T-helper 17 cell (primary cell): ENCODE measurements around the gene POLR3B. TPM values are rescaled to one million over a fixed set of nuclear protein-coding genes. Genes with fewer than 3 reads are reported as not detected.

Source experiments
- ATAC-seq: fragments of 150-1000 bp; cut with Tn5 transposase; 2 replicates; pipeline ENCODE4 v1.10.0; 2021; ENCODE audit warnings: mild to moderate bottlenecking, moderate library complexity
- DNase-seq, 3 donors: peaks; one replicate each; pipeline versions ENCODE4 v3.0.0 to v3.0.0-alpha.2; 2020 to 2021
- H3K9me3 ChIP-seq: one replicate; pipeline ENCODE4 v1.7.0; 2013; ENCODE audit warnings: low read length, mild to moderate bottlenecking; ENCODE audit not compliant: control insufficient read depth, poor library complexity, severe bottlenecking
- H3K27ac Mint-ChIP-seq: one replicate; pipeline ENCODE4 v1.8.0; 2022; ENCODE audit warnings: mild to moderate bottlenecking, moderate library complexity, mixed read lengths
- H3K27me3 Mint-ChIP-seq: one replicate; pipeline ENCODE4 v1.8.0; 2022; ENCODE audit warnings: mixed read lengths
- H3K36me3 Mint-ChIP-seq: one replicate; pipeline ENCODE4 v1.8.0; 2022; ENCODE audit warnings: low read depth, mixed read lengths
- H3K4me1 Mint-ChIP-seq: one replicate; pipeline ENCODE4 v1.8.0; 2022; ENCODE audit warnings: mild to moderate bottlenecking, mixed read lengths
- H3K4me3 Mint-ChIP-seq: one replicate; pipeline ENCODE4 v1.8.0; 2022; ENCODE audit warnings: mild to moderate bottlenecking, moderate library complexity, mixed read lengths
- total RNA-seq, 4 donors: library from RNA in 2 of 4; stranded (reverse) in 2 of 4; gene quantifications; one replicate each; pipeline ENCODE4 v1.2.3 and lab custom pipeline; 2022 to 2026

Gene POLR3B
- total RNA-seq, 2 donors from 2014 or later: 4.0 to 9.2 TPM

DNA sequence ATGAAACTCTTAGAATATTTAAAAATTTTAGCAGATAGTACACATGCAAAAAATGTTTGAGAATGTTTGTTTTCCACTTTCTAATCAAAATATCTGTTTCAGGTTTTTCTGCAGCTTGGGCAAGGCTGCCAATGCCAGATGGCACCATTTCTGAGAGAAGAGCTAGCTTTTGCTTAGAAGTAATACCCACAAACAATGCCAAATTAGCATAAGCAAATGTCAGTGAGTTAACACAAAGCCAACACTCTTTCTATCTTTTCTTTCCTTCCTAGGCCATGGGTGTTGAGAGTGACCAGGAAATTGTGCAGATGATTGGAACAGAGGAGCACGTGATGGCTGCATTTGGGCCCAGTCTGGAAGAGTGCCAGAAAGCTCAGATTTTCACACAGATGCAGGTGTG lies 35.2 kb downstream of the POLR3B start:
- no peak overlapping the region for H3K27ac Mint-ChIP-seq
- peaks cover 2% of the 10 kb centered on the region for H3K4me1 Mint-ChIP-seq
- H3K9me3 ChIP-seq: no peaks in the 10 kb centered on the region
- peaks cover 9% of the 10 kb centered on the region for H3K36me3 Mint-ChIP-seq
- no peaks in the 10 kb centered on the region for H3K27me3 Mint-ChIP-seq
- DNase-seq: no peak
- H3K4me3 Mint-ChIP-seq: no peak overlapping the region
- no peak for ATAC-seq

DNA sequence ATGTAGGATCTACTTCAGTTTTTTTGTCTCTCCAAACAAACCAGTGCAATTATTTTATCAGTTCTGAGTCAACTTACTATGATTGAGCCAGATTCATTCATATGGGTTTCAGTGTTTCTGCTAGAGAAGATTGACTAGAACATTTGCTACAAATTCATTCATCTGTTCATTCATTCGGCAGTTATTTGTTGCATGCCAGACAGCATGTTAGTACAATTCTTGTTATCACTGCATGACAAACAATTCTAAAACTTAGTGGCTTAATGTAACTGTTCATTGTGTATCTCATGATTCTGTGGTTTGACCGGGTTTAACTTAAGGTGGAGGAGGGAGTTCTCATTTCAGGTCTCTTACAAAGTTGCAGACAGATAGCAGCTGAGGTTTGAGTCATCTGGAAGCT lies 52.3 kb downstream of the POLR3B start:
- no peak overlapping the region for H3K27ac Mint-ChIP-seq
- H3K4me1 Mint-ChIP-seq: peaks cover 2% of the 10 kb centered on the region
- ATAC-seq (no peak), DNase-seq (no peak)
- H3K27me3 Mint-ChIP-seq: no peaks in the 10 kb centered on the region
- H3K9me3 ChIP-seq: no peaks in the 10 kb centered on the region
- H3K36me3 Mint-ChIP-seq: peaks cover 5% of the 10 kb centered on the region
- H3K4me3 Mint-ChIP-seq: no peak overlapping the region

DNA sequence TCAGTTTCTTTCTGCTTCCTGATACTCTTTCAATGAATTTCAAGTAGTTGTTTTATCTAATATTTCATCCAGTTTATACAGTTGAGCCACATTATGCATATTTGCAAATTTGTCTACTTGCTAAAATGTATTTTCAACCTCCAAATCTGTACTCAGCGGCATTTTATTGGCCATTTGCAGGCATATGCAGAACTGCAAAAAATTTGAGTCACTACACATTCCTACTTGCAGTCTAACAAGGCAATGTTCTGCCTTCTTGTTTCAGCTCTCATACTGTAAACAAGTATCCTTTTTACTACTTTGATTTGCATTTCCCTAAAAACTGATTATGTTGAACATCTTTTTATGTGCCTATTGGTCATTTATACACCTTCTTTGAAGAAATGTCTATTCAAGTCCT lies 55.0 kb downstream of the POLR3B start:
- no peak overlapping the region for H3K4me3 Mint-ChIP-seq
- ATAC-seq: no peak

DNA sequence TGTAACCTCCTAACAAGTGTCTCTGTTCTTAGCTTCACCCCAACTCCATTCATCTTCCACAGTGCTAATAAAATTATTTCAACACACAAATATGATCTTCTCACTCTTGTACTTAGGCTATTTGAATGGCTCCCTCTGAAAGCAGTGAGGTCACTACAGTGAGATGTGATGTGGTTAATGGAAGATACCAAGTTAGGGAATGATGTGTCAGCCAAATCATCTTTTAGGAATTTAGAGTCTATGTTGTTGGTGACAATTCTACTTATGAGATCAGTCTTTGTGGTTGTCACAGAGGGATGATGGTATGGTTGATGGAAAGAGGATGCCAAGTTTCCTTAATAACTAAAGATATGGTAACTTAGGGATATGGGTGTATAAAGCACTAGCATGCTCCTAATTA lies 57.6 kb downstream of the POLR3B start:
- no peaks in the 10 kb centered on the region for H3K27me3 Mint-ChIP-seq
- no peaks in the 10 kb centered on the region for H3K4me1 Mint-ChIP-seq
- peaks cover 15% of the 10 kb centered on the region for H3K36me3 Mint-ChIP-seq
- DNase-seq (no peak), ATAC-seq (no peak)
- H3K9me3 ChIP-seq: no peaks in the 10 kb centered on the region
- H3K4me3 Mint-ChIP-seq: no peak overlapping the region
- no peak overlapping the region for H3K27ac Mint-ChIP-seq

More for the DNA sequence above, 55.0 kb downstream of the POLR3B start:
- no peaks in the 10 kb centered on the region for H3K9me3 ChIP-seq
- DNase-seq: no peak
- H3K4me1 Mint-ChIP-seq: no peaks in the 10 kb centered on the region
- no peaks in the 10 kb centered on the region for H3K27me3 Mint-ChIP-seq
- peaks cover 18% of the 10 kb centered on the region for H3K36me3 Mint-ChIP-seq
- no peak overlapping the region for H3K27ac Mint-ChIP-seq

DNA sequence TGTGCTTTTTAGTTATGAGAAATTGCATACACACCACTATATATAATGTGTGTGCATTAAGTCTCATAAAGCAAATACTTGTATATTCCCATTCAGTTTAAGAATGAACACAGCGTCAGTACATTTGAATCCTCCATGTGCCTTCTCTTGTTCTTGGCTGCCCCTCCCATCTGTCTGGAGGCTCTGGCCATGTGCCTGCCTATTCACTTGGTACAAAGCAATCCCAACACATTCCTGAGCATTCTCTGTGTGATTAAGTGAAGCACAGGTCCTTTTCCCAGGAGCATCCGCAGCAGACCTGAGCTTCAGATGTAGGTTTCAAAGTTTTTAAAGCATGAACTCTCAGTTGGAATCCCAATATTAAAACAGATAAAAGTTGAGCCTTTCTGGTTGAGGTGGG lies 58.7 kb downstream of the POLR3B start:
- Mint-ChIP-seq H3K27ac (no peak overlapping the region), H3K36me3 (peaks cover 17% of the 10 kb centered on the region), H3K4me1 (no peaks in the 10 kb centered on the region), H3K4me3 (no peak overlapping the region), H3K27me3 (no peaks in the 10 kb centered on the region)
- no peak for ATAC-seq
- no peak for DNase-seq
- H3K9me3 ChIP-seq: no peaks in the 10 kb centered on the region

DNA sequence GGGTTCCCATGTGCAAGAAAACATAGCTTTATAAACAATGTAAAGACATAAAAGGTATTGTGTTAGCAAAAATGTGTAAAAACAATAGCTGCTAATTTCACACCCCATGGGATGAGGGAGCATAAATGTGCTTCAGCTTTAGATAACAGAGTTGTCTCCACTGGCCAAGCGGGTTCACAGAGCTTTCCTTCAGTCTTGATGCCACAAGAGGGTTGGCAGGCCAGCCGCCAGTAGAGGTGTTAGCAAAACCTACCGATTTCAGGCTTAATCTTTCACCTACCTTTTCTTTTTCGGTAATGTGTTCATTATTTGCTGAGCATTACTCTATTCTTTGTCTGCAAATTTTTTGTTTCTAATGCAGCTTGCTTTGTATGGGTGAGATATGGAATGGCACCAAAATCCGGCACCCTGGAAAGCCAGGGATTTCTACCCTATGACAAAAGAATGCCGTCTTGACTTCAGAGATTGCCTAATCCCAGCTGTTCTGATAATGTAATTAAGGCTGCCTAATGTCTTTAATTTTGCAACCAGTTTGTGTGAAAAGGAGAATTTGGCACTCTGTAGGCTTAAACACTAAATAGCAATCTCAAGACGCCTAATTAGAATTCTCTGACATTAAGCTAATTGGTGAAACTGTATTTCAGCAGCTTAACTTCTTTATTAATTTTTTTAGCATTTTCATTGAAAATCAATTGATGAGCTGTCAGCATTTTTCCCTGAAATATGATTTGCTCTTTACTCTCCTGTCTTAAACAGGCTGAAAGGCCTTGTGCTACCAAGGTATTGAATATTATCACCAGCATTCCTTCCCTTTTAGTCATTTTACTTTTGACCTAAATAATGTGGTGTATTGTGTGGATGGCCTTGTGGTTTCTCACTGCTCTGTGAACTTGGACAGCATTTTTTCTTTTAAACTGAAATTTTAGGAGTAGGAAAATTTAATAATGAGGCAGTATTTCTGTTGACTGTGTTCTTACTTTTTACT lies 60.7 kb downstream of the POLR3B start:
- DNase-seq: no peak
- no peaks in the 10 kb centered on the region for H3K9me3 ChIP-seq
- Mint-ChIP-seq H3K4me1 (no peaks in the 10 kb centered on the region), H3K4me3 (no peak overlapping the region), H3K27ac (no peak overlapping the region), H3K36me3 (peaks cover 17% of the 10 kb centered on the region), H3K27me3 (no peaks in the 10 kb centered on the region)
- no peak for ATAC-seq

DNA sequence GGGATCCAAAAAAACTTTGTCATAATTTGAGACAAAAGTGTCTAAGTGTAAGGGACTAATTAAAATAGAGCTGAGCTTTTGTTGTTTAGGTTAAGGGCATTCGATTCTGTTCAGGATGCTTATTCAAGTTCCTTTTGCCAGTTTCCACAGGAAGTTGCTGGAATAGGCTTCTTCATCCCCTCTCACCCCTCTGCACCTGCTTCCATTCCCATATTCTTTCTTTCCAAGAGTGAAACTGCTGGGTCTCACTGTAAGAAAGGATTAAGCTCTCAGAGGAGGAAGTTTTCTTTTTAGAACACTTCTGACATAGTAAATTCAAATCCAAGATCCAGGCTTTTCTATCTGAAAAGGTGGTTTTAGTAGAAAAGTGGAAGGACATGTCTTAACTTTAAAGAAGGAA lies 61.4 kb downstream of the POLR3B start:
- Mint-ChIP-seq H3K36me3 (peaks cover 17% of the 10 kb centered on the region), H3K4me1 (no peaks in the 10 kb centered on the region), H3K4me3 (no peak overlapping the region), H3K27ac (no peak overlapping the region), H3K27me3 (no peaks in the 10 kb centered on the region)
- ATAC-seq (no peak), DNase-seq (no peak)
- H3K9me3 ChIP-seq: no peaks in the 10 kb centered on the region

DNA sequence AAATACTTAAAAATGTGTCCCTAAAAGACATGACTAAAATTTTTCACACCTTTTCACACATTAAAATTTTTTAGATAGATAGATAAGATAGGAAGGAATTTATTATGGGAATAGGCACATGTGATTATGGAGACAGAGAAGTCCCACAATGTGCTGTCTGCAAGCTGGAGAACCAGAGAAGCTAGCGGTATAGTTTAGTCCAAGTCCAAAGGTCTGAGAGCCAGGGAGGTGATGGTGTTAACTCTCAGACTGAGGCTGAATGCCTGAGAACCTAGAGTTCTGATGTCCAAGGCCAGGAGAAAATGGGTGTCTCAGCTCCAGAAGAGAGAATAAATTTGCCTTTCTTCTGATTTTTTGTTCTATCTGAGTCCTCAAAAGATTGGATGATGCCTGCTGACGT lies 65.7 kb downstream of the POLR3B start:
- no peaks in the 10 kb centered on the region for H3K4me1 Mint-ChIP-seq
- H3K27me3 Mint-ChIP-seq: no peaks in the 10 kb centered on the region
- H3K27ac Mint-ChIP-seq: no peak overlapping the region
- H3K4me3 Mint-ChIP-seq: no peak overlapping the region
- H3K36me3 Mint-ChIP-seq: peaks cover 3% of the 10 kb centered on the region
- ATAC-seq (no peak), DNase-seq (no peak)
- H3K9me3 ChIP-seq: no peaks in the 10 kb centered on the region

DNA sequence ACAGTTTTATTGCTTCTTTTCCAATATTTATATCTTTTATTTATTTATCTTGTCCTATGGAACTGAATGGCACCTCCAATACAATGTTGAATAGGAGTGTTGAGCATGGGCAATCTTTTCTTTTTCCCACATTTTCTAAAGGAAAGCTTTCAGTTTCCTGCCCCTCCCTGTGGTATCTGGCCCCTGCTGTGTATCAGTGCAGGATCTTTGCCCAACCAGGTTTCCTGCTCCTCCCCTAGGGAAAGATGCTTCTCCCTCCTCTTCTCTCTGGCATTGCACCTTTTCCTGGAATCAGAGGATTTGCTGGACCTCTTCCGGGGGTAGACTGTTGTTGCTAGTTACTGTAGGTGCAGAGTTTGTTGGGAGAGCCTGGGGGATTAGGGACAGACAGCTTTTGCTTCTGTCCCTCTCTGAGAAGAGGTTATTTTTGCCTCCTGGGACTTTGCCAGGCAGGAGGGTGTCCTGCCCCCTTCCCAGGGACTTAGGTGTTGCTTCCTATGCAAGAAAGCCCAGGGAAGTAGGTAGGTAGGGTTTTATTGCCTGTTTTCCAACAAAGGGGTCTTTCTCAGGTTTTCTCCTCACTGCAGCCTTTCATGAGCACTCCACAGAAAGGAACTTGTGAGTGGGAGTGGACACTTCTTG lies 67.6 kb downstream of the POLR3B start:
- Mint-ChIP-seq H3K27me3 (no peaks in the 10 kb centered on the region), H3K4me3 (no peak overlapping the region), H3K27ac (no peak overlapping the region), H3K4me1 (no peaks in the 10 kb centered on the region), H3K36me3 (peaks cover 2% of the 10 kb centered on the region)
- H3K9me3 ChIP-seq: no peaks in the 10 kb centered on the region
- DNase-seq (no peak), ATAC-seq (no peak)

DNA sequence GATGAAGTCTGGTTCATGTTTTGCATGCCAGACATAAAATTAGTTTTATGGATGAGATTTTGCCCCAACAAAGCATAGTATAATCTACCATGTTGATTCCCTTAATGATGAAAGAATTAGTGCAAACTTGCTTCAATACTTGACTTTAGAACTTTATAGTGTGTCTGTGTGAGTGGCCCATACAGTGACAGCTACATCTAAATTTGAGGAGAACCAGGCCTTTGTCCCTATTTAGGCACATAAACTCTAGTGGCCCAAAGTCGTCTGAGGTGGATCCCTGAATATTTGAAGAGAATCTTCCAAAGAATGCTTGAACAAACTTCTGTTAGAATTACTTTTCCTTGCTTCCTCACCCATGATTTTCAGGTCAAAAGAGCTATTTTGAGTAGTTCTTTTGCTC lies 70.4 kb downstream of the POLR3B start:
- DNase-seq (no peak), ATAC-seq (no peak)
- no peak overlapping the region for H3K4me3 Mint-ChIP-seq
- H3K9me3 ChIP-seq: no peaks in the 10 kb centered on the region
- no peaks in the 10 kb centered on the region for H3K4me1 Mint-ChIP-seq
- no peak overlapping the region for H3K27ac Mint-ChIP-seq
- no peaks in the 10 kb centered on the region for H3K27me3 Mint-ChIP-seq
- H3K36me3 Mint-ChIP-seq: peaks cover 2% of the 10 kb centered on the region

DNA sequence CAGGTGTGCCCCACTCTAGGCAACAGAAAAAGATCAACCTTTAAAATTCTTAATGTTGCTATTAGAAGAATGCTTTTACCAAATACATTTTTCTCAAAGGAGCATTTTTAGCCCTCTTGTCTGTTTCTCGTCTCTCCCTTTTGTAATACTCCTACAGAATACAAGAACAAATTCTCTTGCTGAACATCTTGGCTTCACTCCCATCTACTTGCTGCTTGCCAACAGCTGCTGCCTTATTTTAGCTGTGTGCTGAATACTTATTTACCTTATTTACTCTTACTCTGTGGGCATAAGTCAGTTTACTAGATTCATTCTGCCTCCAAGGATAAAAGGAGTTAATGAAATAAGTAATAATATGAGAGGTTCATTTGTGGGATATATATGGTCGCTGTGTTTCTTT lies 70.8 kb downstream of the POLR3B start:
- no peak overlapping the region for H3K27ac Mint-ChIP-seq
- ATAC-seq (no peak), DNase-seq (no peak)
- H3K9me3 ChIP-seq: no peaks in the 10 kb centered on the region
- no peak overlapping the region for H3K4me3 Mint-ChIP-seq
- no peaks in the 10 kb centered on the region for H3K27me3 Mint-ChIP-seq
- H3K36me3 Mint-ChIP-seq: peaks cover 3% of the 10 kb centered on the region
- no peaks in the 10 kb centered on the region for H3K4me1 Mint-ChIP-seq

DNA sequence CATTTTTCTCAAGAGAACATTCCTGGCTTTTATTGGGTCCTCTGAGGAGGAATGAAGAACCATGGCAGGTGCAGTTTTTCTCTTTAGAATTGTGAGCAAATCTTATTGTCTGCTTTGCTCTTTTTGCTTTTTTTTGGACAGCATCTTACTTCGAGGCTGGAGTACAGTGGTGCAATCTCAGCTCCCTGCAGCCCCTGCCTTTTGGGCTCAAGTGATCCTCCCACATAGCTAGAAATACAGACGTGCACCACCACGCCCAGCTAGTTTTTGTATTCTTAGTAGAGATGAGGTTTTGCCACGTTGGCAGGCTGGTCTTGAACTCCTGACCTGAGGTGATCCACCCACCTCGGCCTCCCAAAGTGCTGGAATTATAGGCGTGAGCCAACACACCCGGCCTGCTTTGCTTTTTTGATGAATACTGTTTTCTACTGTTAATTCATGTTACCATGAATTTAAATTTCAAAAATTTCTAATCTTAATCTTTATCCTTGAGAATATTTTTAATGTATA lies 71.5 kb downstream of the POLR3B start:
- H3K9me3 ChIP-seq: no peaks in the 10 kb centered on the region
- no peak for DNase-seq
- ATAC-seq: no peak
- H3K4me1 Mint-ChIP-seq: no peaks in the 10 kb centered on the region
- no peak overlapping the region for H3K4me3 Mint-ChIP-seq
- H3K27ac Mint-ChIP-seq: no peak overlapping the region
- peaks cover 4% of the 10 kb centered on the region for H3K36me3 Mint-ChIP-seq
- H3K27me3 Mint-ChIP-seq: no peaks in the 10 kb centered on the region

DNA sequence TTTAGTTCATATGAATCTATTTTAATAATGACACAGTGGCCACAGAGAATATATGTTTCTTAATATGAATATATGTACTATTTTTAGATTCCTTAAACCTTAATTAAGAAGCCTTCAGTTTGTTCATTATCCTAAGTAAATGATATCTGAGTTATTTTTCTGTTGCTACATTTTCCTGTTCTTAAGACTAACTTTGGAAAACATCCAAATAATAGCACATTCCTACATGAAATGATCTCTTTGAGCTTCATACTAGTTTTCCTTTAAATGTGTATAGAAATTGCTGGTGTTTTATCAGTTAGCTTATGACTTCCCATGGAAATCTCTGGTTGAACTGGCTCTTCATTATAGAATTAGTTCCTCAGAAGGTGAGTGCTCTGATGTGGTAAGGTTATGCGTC lies 72.1 kb downstream of the POLR3B start:
- Mint-ChIP-seq H3K27ac (no peak overlapping the region), H3K27me3 (no peaks in the 10 kb centered on the region), H3K4me1 (no peaks in the 10 kb centered on the region), H3K36me3 (peaks cover 6% of the 10 kb centered on the region), H3K4me3 (no peak overlapping the region)
- ATAC-seq (no peak), DNase-seq (no peak)
- no peaks in the 10 kb centered on the region for H3K9me3 ChIP-seq
